Measurements from ENCODE around the gene MGAT4C. TPM values are rescaled to one million over a fixed set of nuclear protein-coding genes. Genes with fewer than 3 reads are reported as not detected.

Gene MGAT4C
- total RNA-seq: not detected in 2 replicates

DNA sequence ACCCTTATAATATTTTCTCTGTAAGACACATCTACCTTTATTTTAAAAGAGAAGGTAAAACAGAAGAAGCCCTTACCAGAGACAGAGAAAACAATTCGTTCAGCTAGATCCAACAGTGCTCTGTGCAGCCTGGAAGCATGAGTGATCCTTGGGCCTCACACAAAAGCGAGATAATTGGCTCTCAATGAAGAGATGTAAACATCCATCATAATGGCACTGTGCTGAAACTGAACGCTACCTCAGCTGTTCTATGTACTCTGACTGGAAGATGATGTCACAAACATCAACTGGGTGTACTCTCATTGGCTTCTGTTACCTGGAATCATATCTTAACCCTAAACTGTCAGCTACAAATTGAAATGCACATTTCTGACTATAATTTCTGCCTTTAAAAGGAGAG lies at the start of gene MGAT4C:
MGAT4C (minus strand) TSS at position 229 of the 400 bp plus-strand sequence.

